Brain microvascular endothelial cell (primary cell): Measurements from ENCODE around the gene MYCBP.

ENCODE experiments used
- DNase-seq: peaks from one replicate; pipeline ENCODE4 v3.0.0-alpha.2; 2020
- H3K27ac ChIP-seq: fragments of 250-450 bp; sonication (Bioruptor Pico); 2 replicates; pipeline ENCODE4 v1.5.1; 2020; ENCODE audit warnings: mild to moderate bottlenecking, moderate library complexity
- H3K27me3 ChIP-seq: fragments of 250-450 bp; sonication (Bioruptor Pico); replicated peaks from 2 replicates; pipeline ENCODE4 v1.5.1; 2020; ENCODE audit warnings: mild to moderate bottlenecking
- H3K36me3 ChIP-seq: fragments of 250-450 bp; sonication (Bioruptor Pico); replicated peaks from 2 replicates; pipeline ENCODE4 v1.5.1; 2020; ENCODE audit warnings: mild to moderate bottlenecking
- H3K4me3 ChIP-seq: 2 replicates; pipeline ENCODE4 v1.5.1; 2011; ENCODE audit warnings: low read depth, mild to moderate bottlenecking, control low read depth, low read length, moderate library complexity
- CTCF ChIP-seq: IDR thresholded peaks from 2 replicates; pipeline ENCODE4 v1.5.1; 2011; ENCODE audit warnings: low read depth, mild to moderate bottlenecking, moderate library complexity, low read length, control low read depth, inconsistent platforms; ENCODE audit errors: missing control alignments
- in situ Hi-C: cut with HindIII; loops from 2 replicates; pipeline ENCODE4 v1.10.0; 2017; ENCODE audit warnings: low sequenced_read_pairs, low pct_ligation_motif_present

Gene MYCBP

GRCh38 chr1:38873027-38873969 is at the start of gene MYCBP:
MYCBP (minus strand) TSS chr1:38873348; CDS start chr1:38873305, 43 bp downstream.
- Histone ChIP-seq H3K36me3 (no peaks in the 10 kb centered on the region), H3K4me3 (peak within 1 kb of the TSS; percentile 89), H3K27ac (peak within 1 kb of the TSS; percentile 4), H3K27me3 (no peaks in the 10 kb centered on the region)
- TF ChIP-seq CTCF = peak; percentile 16
- in situ Hi-C loops = no loop called here
- DNase-seq = peak; percentile 94

GRCh38 chr1:38919130-38919529 is 46.0 kb upstream of the MYCBP start:
- TF ChIP-seq CTCF = no peak
- in situ Hi-C loops = no loop called here
- H3K27ac ChIP-seq = no peak overlapping the region
- H3K36me3 ChIP-seq = no peaks in the 10 kb centered on the region
- H3K4me3 ChIP-seq = no peak overlapping the region
- H3K27me3 ChIP-seq = no peaks in the 10 kb centered on the region
- DNase-seq = no peak

- Histone ChIP-seq H3K27me3 (no peaks in the 10 kb centered on the region), H3K4me3 (no peak overlapping the region), H3K27ac (no peak overlapping the region), H3K36me3 (no peaks in the 10 kb centered on the region)
- in situ Hi-C loops = no loop called here
- no peak for TF ChIP-seq CTCF
- no peak for DNase-seq
Observed at GRCh38 chr1:38918568-38918967, 45.4 kb upstream of the MYCBP start.

GRCh38 chr1:38917772-38918171 is 44.6 kb upstream of the MYCBP start:
- in situ Hi-C loops = no loop called here
- no peaks in the 10 kb centered on the region for H3K36me3 ChIP-seq
- no peaks in the 10 kb centered on the region for H3K27me3 ChIP-seq
- no peak for DNase-seq
- no peak overlapping the region for H3K27ac ChIP-seq
- no peak for TF ChIP-seq CTCF
- no peak overlapping the region for H3K4me3 ChIP-seq

GRCh38 chr1:38917337-38917736 is 44.2 kb upstream of the MYCBP start:
- in situ Hi-C loops = no loop called here

More at GRCh38 chr1:38917337-38917736, 44.2 kb upstream of the MYCBP start:
- no peaks in the 10 kb centered on the region for H3K27me3 ChIP-seq
- TF ChIP-seq CTCF = no peak
- H3K36me3 ChIP-seq = no peaks in the 10 kb centered on the region
- H3K4me3 ChIP-seq = no peak overlapping the region
- DNase-seq = no peak
- no peak overlapping the region for H3K27ac ChIP-seq
